ENCODE data around the gene PTGFRN.

The PTGFRN gene

GRCh38 chr1:117000142-117000541, 90.4 kb downstream of the PTGFRN start:
- DNase-seq (ENCODE audit: low read depth), result no peak

DNA sequence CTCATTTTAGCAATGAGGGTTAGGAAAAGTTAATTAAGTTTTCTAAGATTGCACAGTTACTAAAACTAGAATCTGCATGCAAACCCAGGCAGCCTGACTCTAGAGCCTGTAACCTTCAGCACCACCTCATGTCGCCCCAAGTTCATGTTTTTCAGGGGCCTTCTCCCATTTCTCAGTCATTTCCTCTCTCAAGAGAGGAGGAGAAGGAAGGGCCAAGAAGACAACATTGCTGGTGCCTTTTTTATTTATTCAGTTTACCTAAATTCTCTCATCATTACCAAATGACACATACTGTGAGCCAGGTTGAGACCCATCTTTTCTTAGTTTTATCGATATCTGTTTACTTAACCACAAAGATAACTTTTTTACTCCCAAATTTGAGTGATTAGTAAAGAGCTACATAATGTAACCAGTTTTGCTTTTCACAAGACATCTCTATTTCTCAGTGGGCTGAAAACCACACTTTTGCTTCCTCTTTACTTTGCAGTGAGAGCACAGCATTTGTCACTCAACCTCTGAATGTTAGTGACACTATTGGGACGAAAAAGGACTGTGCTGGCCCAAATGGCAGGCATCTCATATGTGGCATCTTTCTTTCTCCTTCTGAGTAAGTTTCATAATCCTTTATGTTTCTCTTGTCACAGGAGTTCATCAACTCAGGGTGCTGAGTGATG, 91.7 kb downstream of the PTGFRN start, which contains the start of gene CD101:
TSS of gene CD101 (plus strand) at position 507 of the 674 bp plus-strand sequence. CDS start at position 565, 58 bp downstream.
- no peak for DNase-seq (ENCODE audit: low read depth)

DNA sequence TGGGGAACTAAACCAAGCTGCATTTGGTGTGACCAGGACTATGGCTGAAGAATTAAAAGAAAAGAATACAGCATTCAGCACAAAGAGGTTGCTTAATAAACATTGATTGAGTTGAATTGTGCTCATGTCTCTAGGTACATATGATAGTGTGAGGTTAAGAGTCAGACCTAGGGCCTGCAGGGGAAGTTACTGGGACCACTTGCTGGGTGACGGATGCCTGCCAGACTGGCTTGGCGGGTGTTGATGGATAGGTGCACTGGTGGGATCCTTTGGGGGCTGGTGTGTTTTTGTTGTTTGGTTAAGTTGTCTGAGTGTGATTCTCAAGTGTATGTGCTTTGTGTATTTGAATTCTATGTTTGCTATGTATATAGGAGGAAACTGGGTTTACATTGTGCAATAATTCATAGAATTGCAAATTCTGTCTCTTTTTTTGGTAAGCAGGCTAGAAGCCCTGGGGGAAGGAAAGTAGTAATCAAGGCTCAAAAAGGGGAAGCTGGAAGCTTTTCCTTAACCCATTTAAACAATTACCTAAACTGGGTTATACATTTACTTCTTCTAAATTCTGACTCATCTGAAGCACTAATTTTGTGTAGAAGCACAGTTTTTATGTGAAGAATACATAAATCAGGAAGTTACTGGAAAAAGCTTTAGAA, 93.6 kb downstream of the PTGFRN start:
- no peak for DNase-seq (ENCODE audit: low read depth)

- DNase-seq (ENCODE audit: low read depth), result no peak
These were observed 98.0 kb downstream of the PTGFRN start for GRCh38 chr1:117007719-117008013.

GRCh38 chr1:117008656-117009055, 98.9 kb downstream of the PTGFRN start:
- no peak for DNase-seq (ENCODE audit: low read depth)

- DNase-seq (ENCODE audit: low read depth), result no peak
These were observed 99.4 kb downstream of the PTGFRN start for GRCh38 chr1:117009132-117009531.

DNA sequence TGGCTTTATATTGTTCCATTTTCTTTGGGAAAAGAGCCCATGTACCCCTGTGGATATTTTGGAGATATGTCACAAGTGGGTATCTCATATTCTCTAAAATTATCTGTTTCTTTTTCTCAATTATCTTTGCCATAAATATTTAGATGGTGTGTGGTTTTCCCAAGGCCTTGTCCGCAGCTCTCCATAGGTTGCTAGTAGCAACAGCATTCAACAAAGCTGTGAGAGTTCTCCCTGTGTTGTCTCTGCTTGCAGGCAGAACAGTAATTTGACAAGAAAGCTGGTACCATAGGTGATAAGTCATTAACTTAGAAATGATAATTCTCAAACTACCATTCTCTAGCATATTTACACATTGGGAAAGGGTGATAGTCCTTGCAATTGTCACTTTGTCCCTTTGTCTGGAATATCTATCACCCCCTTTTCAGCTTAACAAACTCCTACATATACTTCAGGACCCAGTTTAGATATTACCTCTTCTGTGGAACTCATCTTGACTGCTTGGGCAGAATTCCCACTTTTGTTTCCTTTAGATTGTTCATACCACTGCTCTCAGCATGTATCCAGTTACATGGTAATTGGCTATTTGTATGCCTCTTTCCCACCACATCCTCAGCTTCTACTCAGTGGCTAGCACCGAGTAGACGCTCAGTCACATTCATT, 100.7 kb downstream of the PTGFRN start:
- no peak for DNase-seq (ENCODE audit: low read depth)

DNA sequence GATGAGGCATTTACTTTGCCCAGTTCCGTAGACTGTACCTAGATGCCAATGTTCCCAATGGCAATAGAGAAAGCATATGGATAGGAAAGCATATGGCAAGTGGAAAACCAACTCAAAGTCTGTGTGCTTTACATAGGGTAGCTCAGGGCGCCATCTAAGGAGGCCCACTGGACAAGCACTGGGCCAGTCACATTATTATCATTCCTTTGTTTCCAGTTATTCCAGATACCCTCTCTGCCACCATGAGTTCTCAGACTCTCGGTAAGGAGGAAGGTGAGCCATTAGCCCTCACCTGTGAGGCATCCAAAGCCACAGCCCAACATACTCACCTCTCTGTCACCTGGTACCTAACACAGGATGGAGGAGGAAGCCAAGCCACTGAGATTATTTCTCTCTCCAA, 101.6 kb downstream of the PTGFRN start:
- no peak for DNase-seq (ENCODE audit: low read depth)

DNA sequence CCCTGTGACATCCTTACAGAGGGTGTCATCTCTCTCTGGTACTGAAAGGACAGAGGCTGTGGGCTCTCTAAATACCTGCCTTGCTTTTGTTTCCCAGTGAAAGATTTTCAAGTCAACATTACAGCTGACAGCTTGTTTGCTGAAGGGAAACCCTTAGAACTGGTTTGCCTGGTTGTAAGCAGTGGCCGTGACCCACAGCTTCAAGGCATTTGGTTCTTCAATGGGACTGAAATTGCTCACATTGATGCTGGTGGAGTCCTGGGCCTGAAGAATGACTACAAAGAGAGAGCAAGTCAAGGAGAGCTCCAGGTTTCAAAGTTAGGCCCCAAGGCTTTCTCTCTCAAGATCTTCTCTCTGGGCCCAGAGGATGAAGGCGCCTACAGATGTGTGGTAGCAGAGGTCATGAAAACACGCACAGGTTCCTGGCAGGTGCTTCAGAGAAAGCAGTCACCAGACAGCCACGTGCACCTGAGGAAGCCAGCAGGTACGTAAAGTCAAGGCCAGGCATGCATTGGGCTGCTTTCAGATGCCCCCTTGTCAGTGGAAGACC, 103.7 kb downstream of the PTGFRN start:
- DNase-seq (ENCODE audit: low read depth), result no peak

DNA sequence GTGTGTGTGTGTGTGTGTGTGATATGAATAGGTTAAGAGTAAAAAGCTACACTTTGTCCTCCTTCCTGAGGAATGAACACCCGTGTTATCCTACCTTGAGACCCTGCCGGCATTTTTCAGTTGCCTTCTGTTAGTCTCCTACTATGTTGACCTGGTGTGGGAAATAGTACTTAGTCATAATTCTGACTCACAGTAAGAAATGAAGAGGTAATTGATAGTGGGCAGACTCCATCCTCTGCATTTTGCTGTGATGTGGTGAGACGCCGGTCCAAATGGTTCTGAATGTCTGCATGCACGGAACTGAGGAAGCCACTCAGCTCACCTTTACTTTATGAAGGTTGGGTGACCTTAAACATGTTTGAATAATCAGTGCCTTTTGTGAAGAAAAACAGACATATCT, 104.5 kb downstream of the PTGFRN start:
- DNase-seq (ENCODE audit: low read depth), result no peak

DNA sequence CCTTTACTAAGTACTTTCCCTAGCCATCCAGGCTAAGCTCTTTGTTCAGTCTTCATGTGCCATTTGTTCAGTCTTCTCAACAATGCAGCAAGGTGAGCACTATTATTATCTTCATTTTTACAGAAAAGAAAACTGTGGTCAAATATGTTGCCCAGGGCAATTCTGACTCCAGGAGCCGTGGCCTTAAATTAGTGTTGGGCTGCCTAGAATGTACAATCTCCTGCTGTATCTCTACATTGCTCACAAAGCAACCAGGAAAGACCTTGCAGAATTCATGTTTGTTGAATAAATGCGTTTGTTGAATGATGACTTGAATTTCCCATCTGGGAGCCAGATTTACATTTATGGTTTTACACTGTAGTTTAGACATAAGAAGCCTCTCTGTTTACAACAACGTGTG, 106.0 kb downstream of the PTGFRN start:
- no peak for DNase-seq (ENCODE audit: low read depth)

GRCh38 chr1:117017062-117017461, 107.3 kb downstream of the PTGFRN start:
- no peak for DNase-seq (ENCODE audit: low read depth)

GRCh38 chr1:117017648-117018047, 107.9 kb downstream of the PTGFRN start:
- DNase-seq (ENCODE audit: low read depth), result no peak

DNA sequence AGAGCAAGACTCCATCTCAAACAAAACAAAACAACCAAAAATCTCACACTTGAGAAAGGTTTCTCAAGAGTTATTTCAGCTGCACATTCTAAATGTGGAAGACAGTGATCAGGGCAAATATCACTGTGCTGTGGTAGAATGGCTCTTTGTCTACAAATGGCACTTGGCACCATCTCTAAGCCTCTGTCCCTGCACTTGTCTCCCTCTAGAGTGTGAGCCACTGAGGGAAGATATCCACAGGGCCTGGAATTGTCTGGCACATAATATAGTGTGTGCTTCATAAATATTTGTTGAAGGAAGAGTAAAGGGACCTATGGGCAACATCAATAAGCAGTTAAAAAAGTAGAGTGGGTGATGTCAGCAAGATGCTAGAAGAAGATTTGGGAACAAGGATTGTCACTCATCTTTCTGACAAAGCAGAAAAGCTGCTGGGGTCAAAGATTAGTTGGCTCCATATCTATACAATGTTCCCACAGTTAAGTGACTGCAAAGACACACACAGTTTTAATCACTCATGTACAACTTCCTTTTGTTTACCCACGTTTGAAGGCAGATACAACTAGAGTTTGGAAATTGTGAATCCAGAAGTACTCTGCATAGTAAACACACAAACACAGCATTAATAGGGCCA, 110.9 kb downstream of the PTGFRN start:
- DNase-seq (ENCODE audit: low read depth), result no peak

GRCh38 chr1:117022114-117022513, 112.4 kb downstream of the PTGFRN start:
- no peak for DNase-seq (ENCODE audit: low read depth)

GRCh38 chr1:117025568-117025967, 115.9 kb downstream of the PTGFRN start:
- DNase-seq (ENCODE audit: low read depth), result no peak

DNA sequence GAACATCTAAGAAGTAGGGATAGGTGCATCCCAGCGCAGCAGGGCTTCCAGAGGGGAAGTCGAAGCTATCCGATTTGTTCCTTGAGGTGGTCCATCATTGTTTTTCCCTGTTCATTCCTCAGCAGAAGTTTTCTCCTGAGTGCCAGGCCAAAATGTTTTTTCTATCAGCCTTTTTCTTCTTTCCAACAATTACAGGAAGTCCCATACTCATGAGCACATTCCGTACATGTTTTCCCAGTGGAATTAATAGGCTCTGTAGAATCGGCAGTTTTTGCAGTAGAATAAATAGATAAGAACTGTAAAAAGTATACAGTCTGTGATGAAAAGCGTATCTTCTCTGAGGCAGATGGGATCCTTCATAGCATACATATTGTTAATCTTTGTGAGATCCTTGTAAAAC, 116.6 kb downstream of the PTGFRN start:
- no peak for DNase-seq (ENCODE audit: low read depth)

DNA sequence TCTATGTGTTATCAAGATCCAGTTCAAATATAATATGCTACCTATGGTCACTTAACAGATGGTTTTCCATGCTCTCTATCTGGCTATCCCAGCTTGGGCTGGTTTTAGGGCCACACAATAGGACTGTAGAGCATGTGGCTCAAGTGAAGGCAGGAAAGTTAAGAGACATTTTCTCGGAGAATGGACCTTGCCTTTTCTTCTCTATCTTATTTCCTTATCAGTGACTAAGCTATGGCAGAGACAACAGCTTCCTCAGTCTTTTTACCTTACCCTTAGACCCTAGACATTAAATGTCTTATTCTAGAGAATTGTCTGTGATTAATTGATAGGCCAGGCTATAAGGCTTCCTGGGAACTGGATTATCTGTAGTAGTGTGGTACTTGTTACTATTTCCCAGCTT, 120.0 kb downstream of the PTGFRN start:
- no peak for DNase-seq (ENCODE audit: low read depth)

DNA sequence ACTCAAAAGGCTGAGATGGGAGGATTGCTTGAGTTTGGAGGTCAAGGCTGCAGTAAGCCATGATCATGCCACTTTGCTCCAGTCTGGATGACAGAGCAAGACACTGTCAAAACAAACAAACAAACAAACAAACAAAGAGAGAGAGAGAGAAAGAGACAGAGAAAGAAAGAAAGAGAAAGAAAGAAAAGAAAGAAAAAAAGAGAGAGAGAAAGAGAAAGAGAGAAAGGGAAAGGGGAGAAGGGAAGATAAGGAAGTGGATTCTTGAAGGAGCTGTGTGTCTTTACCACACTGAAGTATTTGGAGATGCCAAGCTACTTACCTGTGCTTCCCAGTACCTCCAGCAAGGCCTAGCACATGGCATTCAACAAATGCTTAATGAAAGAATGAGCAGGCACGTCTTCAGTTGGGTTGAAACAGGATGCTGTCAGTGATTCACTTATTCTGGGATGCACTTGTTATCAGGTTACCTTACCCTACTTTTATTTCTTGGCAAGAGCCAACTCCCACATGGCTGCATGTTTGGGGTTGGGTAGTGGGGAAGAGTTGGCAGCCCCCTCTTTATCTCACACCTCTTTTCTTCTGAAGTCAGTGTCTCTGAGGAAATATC, 120.7 kb downstream of the PTGFRN start:
- no peak for DNase-seq (ENCODE audit: low read depth)

- DNase-seq (ENCODE audit: low read depth), result no peak
These were observed 122.5 kb downstream of the PTGFRN start for GRCh38 chr1:117032266-117032665.

DNA sequence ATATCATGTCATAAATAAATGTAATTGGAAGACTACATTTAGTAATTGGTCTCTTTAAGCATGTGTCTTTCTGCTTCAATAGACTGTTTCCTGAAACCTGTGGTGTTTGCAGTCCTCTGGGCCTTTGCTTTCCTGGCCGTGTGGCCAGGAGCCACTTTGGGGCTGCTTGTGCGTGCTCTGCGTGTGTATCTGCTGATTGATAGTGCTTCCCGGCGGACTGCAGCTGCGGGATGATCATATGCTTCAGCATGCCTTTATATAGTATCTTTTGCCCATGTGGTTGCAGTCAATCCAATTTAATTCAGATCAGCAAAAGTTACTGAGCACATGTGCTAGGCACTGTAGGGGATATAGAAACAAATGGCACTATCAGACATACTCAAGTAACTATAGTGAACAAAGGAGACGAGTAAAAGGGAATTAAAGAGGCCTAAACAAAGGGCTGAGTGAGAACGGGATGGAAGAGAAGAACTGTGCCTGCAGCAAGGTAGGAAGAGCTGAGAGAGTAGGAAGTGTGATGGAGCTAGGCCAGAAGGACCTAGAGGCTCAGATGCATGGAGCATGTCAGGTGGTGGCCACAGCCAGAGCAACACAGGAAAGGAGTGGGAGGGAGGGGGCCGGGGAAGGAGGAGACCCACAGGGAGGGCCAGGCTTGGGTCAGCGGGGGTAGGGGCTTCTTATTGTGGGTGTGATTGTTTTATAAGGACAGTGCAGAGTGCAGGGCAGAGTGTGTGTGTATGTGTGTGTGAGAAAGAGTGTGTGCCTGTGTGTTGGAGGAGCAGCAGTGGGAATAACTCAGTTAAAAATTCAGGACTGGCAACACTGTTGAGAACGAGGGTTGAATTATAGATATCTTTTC, 123.2 kb downstream of the PTGFRN start:
- no peak for DNase-seq (ENCODE audit: low read depth)

Data from activated T-cell treated with anti-CD3 and anti-CD28 coated beads for 24 hours (primary cell).